Measurements from ENCODE around the gene STRN3.
"Not testable (repeated sequence)": the region's sequence is repeated elsewhere in the genome, so short reads cannot be mapped to it uniquely, and the experiment has no call there.

- not testable (repeated sequence) for TF ChIP-seq RBBP5 (IDR thresholded peaks at IDR 0.05; ENCODE audit: borderline replicate concordance, low read depth, low read length); CTCF (IDR thresholded peaks at IDR 0.05; ENCODE audit: control extremely low read depth in 1 of 3, insufficient read depth in 1 of 3, low read depth in 1 of 3, low read length in 3 of 3)
These were observed 60.3 kb downstream of the STRN3 start for GRCh38 chr14:30965861-30966260.

Measured in H1 (cell line).